ENCODE results near the gene TPI1. TPM values are rescaled to one million over a fixed set of nuclear protein-coding genes. Genes with fewer than 3 reads are reported as not detected.
A peak's percentile ranks its signal among the peaks of the same experiment; 100 is the strongest.
"Not testable (repeated sequence)": the region's sequence is repeated elsewhere in the genome, so short reads cannot be mapped to it uniquely, and the experiment has no call there.

The TPI1 gene
- total RNA-seq, 1 experiment from 2014 or later: 1,177 TPM

GRCh38 chr12:6869049-6870021 lies 2.0 kb downstream of the TPI1 start:
- no peak overlapping the region for H3K23ac ChIP-seq (ENCODE audit: insufficient read length, low read depth, low read length)
- Mint-ChIP-seq H3K4me1 (peaks cover 53 to 58% of the 10 kb centered on the region in 2 experiments), H3K36me3 (ENCODE audit: insufficient read depth in 1 of 3, low read depth in 3 of 3) (peaks cover 39 to 60% (median 48%) of the 10 kb centered on the region in 3 experiments), H3K27ac (peak overlapping the region; percentile 77 to 96 (median 92)), H3K4me3 (peak overlapping the region; percentile 91 to 95), H3K9me3 (no peaks in the 10 kb centered on the region; a peak in 1 of 5 replicates), H3K27me3 (ENCODE audit: low read depth) (no peaks in the 10 kb centered on the region; the same call in 1 of the 2 replicates)
- no peak overlapping the region for H3K18ac ChIP-seq (ENCODE audit: insufficient read length, low read depth, low read length)
- H3K9ac ChIP-seq (ENCODE audit: extremely low read depth, insufficient read length, low read length): peak overlapping the region; percentile 60
- H2BK12ac ChIP-seq (ENCODE audit: insufficient read length, low read depth, low read length): no peak overlapping the region
- no peaks in the 10 kb centered on the region for H4K20me1 ChIP-seq (ENCODE audit: control insufficient read depth, insufficient read depth, insufficient read length)
- H3K27me3 ChIP-seq (ENCODE audit: insufficient read depth, low read length): no peaks in the 10 kb centered on the region
- no peak overlapping the region for H2BK5ac ChIP-seq (ENCODE audit: insufficient read length, low read length)
- DNase-seq: peak; percentile 94
- H2AK5ac ChIP-seq (ENCODE audit: insufficient read length, low read length): no peak overlapping the region
- no peak overlapping the region for H2BK120ac ChIP-seq (ENCODE audit: low read depth, low read length, poor library complexity, severe bottlenecking)
- no peak overlapping the region for H4K5ac ChIP-seq (ENCODE audit: insufficient read length, low read depth, low read length)
- peaks cover 16% of the 10 kb centered on the region for H3K23me2 ChIP-seq (ENCODE audit: insufficient read length, low read depth, low read length, poor library complexity, severe bottlenecking)
- no peak overlapping the region for H3K56ac ChIP-seq (ENCODE audit: insufficient read length, low read depth, low read length)
- H3K4me1 ChIP-seq (ENCODE audit: insufficient read depth, low read length): no peaks in the 10 kb centered on the region; the same call in 1 of the 2 replicates
- no peaks in the 10 kb centered on the region for H3K79me1 ChIP-seq (ENCODE audit: insufficient read depth, low read depth, low read length, poor library complexity, severe bottlenecking)
- no peaks in the 10 kb centered on the region for H3K9me3 ChIP-seq (ENCODE audit: control insufficient read depth, low read depth, low read length)
- no peak overlapping the region for H2AFZ ChIP-seq (ENCODE audit: low read length)
- WGBS (ENCODE audit: extremely low coverage, insufficient read length, low lambda C conversion rate): no CpG with 5 or more reads among the region's 12 CpGs
- H2BK15ac ChIP-seq (ENCODE audit: low read depth, low read length): no peak overlapping the region
- H2BK20ac ChIP-seq (ENCODE audit: low read depth, low read length, poor library complexity, severe bottlenecking): no peak overlapping the region
- no peak overlapping the region for H3T11ph ChIP-seq (ENCODE audit: low read length)
- peaks cover 5% of the 10 kb centered on the region; the same call in 1 of the 2 replicates for H3K79me2 ChIP-seq (ENCODE audit: insufficient read depth, low read length)
- no peak overlapping the region for H3K14ac ChIP-seq (ENCODE audit: insufficient read depth, low read length)
- no peak overlapping the region for H4K8ac ChIP-seq (replicated peaks; ENCODE audit: insufficient read length, low read depth, low read length)
- H3K27ac ChIP-seq (ENCODE audit: insufficient read length, low read depth, low read length): no peak overlapping the region
- H4K91ac ChIP-seq (ENCODE audit: insufficient read length, low read depth, low read length): no peak overlapping the region
- H3K4me2 ChIP-seq (ENCODE audit: insufficient read depth, insufficient read length, low read length): peak overlapping the region; percentile 94
- no peak overlapping the region for H3K4ac ChIP-seq (ENCODE audit: low read depth, low read length)
- TF ChIP-seq, protein P1, sequence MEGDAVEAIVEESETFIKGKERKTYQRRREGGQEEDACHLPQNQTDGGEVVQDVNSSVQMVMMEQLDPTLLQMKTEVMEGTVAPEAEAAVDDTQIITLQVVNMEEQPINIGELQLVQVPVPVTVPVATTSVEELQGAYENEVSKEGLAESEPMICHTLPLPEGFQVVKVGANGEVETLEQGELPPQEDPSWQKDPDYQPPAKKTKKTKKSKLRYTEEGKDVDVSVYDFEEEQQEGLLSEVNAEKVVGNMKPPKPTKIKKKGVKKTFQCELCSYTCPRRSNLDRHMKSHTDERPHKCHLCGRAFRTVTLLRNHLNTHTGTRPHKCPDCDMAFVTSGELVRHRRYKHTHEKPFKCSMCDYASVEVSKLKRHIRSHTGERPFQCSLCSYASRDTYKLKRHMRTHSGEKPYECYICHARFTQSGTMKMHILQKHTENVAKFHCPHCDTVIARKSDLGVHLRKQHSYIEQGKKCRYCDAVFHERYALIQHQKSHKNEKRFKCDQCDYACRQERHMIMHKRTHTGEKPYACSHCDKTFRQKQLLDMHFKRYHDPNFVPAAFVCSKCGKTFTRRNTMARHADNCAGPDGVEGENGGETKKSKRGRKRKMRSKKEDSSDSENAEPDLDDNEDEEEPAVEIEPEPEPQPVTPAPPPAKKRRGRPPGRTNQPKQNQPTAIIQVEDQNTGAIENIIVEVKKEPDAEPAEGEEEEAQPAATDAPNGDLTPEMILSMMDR (conservative IDR thresholded peaks at IDR 0.05): peak; percentile 97

GRCh38 chr12:6870304-6870703 lies 3.0 kb downstream of the TPI1 start:
- H3K23me2 ChIP-seq (ENCODE audit: insufficient read length, low read depth, low read length, poor library complexity, severe bottlenecking): peaks cover 16% of the 10 kb centered on the region
- H4K5ac ChIP-seq (ENCODE audit: insufficient read length, low read depth, low read length); H3K4me1 ChIP-seq (ENCODE audit: insufficient read depth, low read length); H3K14ac ChIP-seq (ENCODE audit: insufficient read depth, low read length); H3K9ac ChIP-seq (ENCODE audit: extremely low read depth, insufficient read length, low read length); H3K23ac ChIP-seq (ENCODE audit: insufficient read length, low read depth, low read length); H4K8ac ChIP-seq (replicated peaks; ENCODE audit: insufficient read length, low read depth, low read length); H2BK20ac ChIP-seq (ENCODE audit: low read depth, low read length, poor library complexity, severe bottlenecking); H3K27me3 ChIP-seq (ENCODE audit: insufficient read depth, low read length); H2AK5ac ChIP-seq (ENCODE audit: insufficient read length, low read length); H2AFZ ChIP-seq (ENCODE audit: low read length); H3K4me2 ChIP-seq (ENCODE audit: insufficient read depth, insufficient read length, low read length); H3K18ac ChIP-seq (ENCODE audit: insufficient read length, low read depth, low read length); H3T11ph ChIP-seq (ENCODE audit: low read length); H3K56ac ChIP-seq (ENCODE audit: insufficient read length, low read depth, low read length); DNase-seq; H3K9me3 ChIP-seq (ENCODE audit: control insufficient read depth, low read depth, low read length); H3K79me1 ChIP-seq (ENCODE audit: insufficient read depth, low read depth, low read length, poor library complexity, severe bottlenecking); H2BK12ac ChIP-seq (ENCODE audit: insufficient read length, low read depth, low read length); H4K91ac ChIP-seq (ENCODE audit: insufficient read length, low read depth, low read length); H3K9me3 Mint-ChIP-seq; H2BK120ac ChIP-seq (ENCODE audit: low read depth, low read length, poor library complexity, severe bottlenecking); H3K4ac ChIP-seq (ENCODE audit: low read depth, low read length); H3K27me3 Mint-ChIP-seq (ENCODE audit: low read depth); H3K27ac ChIP-seq (ENCODE audit: insufficient read length, low read depth, low read length); H3K79me2 ChIP-seq (ENCODE audit: insufficient read depth, low read length); H2BK5ac ChIP-seq (ENCODE audit: insufficient read length, low read length); H4K20me1 ChIP-seq (ENCODE audit: control insufficient read depth, insufficient read depth, insufficient read length); H2BK15ac ChIP-seq (ENCODE audit: low read depth, low read length): not testable (repeated sequence)
- Mint-ChIP-seq H3K4me1 (peaks cover 53 to 63% of the 10 kb centered on the region in 2 experiments), H3K4me3 (peak overlapping the region; percentile 24 to 25; a peak in 4 of 5 replicates), H3K27ac (peak overlapping the region in 2 of 3 experiments; percentile 79 to 81; a peak in 3 of 7 replicates), H3K36me3 (ENCODE audit: insufficient read depth in 1 of 3, low read depth in 3 of 3) (peaks cover 31 to 51% (median 38%) of the 10 kb centered on the region in 3 experiments)
- no CpG with 5 or more reads among the region's 4 CpGs for WGBS (ENCODE audit: extremely low coverage, insufficient read length, low lambda C conversion rate)
